ENCODE data around the gene SMC1A. TPM values are rescaled to one million over a fixed set of nuclear protein-coding genes. Genes with fewer than 3 reads are reported as not detected.

Gene SMC1A
- polyA plus RNA-seq, 1 donor (not counting 4 experiments of a cell fraction or from before 2014, with no cell fraction given) = 24.2 TPM

GRCh38 chrX:53398216-53398615, 24.2 kb downstream of the SMC1A start:
- TF ChIP-seq CTCF (optimal IDR thresholded peaks at IDR 0.05 in 1 of 3, IDR thresholded peaks at IDR 0.05 in 1 of 3, conservative IDR thresholded peaks at IDR 0.05 in 1 of 3; ENCODE audit: extremely low read depth in 1 of 3, insufficient read depth in 2 of 3, low read length in 3 of 3) (no peak), EZH2 (IDR thresholded peaks at IDR 0.05; ENCODE audit: low read length) (no peak)
- Histone ChIP-seq H3K27me3 (ENCODE audit: control insufficient read depth, extremely low read depth, insufficient read depth, low read length) (no peaks in the 10 kb centered on the region), H3K9me3 (ENCODE audit: control insufficient read depth, low read depth, low read length) (no peaks in the 10 kb centered on the region), H2AFZ (ENCODE audit: control insufficient read depth, low read length) (no peak overlapping the region), H3K4me2 (ENCODE audit: control insufficient read depth, extremely low read depth, insufficient read depth, low read depth, low read length) (no peak overlapping the region), H3K9ac (ENCODE audit: control insufficient read depth, extremely low read depth, insufficient read depth, low read length) (no peak overlapping the region), H3K4me1 (ENCODE audit: control insufficient read depth, extremely low read depth, insufficient read depth, low read length) (no peaks in the 10 kb centered on the region), H3K9me1 (ENCODE audit: control insufficient read depth, extremely low read depth, insufficient read depth, low read length) (no peaks in the 10 kb centered on the region), H3K79me2 (ENCODE audit: control insufficient read depth, insufficient read depth, low read length) (no peaks in the 10 kb centered on the region), H3K27ac (ENCODE audit: control insufficient read depth, insufficient read depth, low read length) (no peak overlapping the region), H3K4me3 (ENCODE audit: control insufficient read depth in 2 of 3, extremely low read depth in 1 of 3, insufficient read depth in 2 of 3, low read depth in 1 of 3, low read length in 3 of 3) (no peak overlapping the region), H3K36me3 (ENCODE audit: control insufficient read depth in 2 of 2, extremely low read depth in 1 of 2, insufficient read depth in 2 of 2, low read length in 2 of 2) (peaks cover 8 to 21% of the 10 kb centered on the region in 2 experiments), H4K20me1 (ENCODE audit: control insufficient read depth, extremely low read depth, insufficient read depth, low read length) (no peaks in the 10 kb centered on the region)
- dilution Hi-C loops (cut with MboI; ENCODE audit: extremely low pct_ligation_motif_present, low sequenced_read_pairs) = no loop called here
- no peak for DNase-seq (ENCODE audit: low read depth, low spot score)
- no peak for FAIRE-seq

- H3K4me2 ChIP-seq (ENCODE audit: control insufficient read depth, extremely low read depth, insufficient read depth, low read depth, low read length) = no peak overlapping the region
- H3K4me1 ChIP-seq (ENCODE audit: control insufficient read depth, extremely low read depth, insufficient read depth, low read length) = no peaks in the 10 kb centered on the region
- no peaks in the 10 kb centered on the region for H3K9me1 ChIP-seq (ENCODE audit: control insufficient read depth, extremely low read depth, insufficient read depth, low read length)
- dilution Hi-C loops (cut with MboI; ENCODE audit: extremely low pct_ligation_motif_present, low sequenced_read_pairs) = no loop called here
- no peaks in the 10 kb centered on the region for H4K20me1 ChIP-seq (ENCODE audit: control insufficient read depth, extremely low read depth, insufficient read depth, low read length)
- H3K27me3 ChIP-seq (ENCODE audit: control insufficient read depth, extremely low read depth, insufficient read depth, low read length) = no peaks in the 10 kb centered on the region
- TF ChIP-seq CTCF (optimal IDR thresholded peaks at IDR 0.05 in 1 of 3, IDR thresholded peaks at IDR 0.05 in 1 of 3, conservative IDR thresholded peaks at IDR 0.05 in 1 of 3; ENCODE audit: extremely low read depth in 1 of 3, insufficient read depth in 2 of 3, low read length in 3 of 3) (no peak), EZH2 (IDR thresholded peaks at IDR 0.05; ENCODE audit: low read length) (no peak)
- H3K4me3 ChIP-seq (ENCODE audit: control insufficient read depth in 2 of 3, extremely low read depth in 1 of 3, insufficient read depth in 2 of 3, low read depth in 1 of 3, low read length in 3 of 3) = no peak overlapping the region
- H2AFZ ChIP-seq (ENCODE audit: control insufficient read depth, low read length) = no peak overlapping the region
- H3K27ac ChIP-seq (ENCODE audit: control insufficient read depth, insufficient read depth, low read length) = no peak overlapping the region
- DNase-seq (ENCODE audit: low read depth, low spot score) (no peak), FAIRE-seq (no peak)
- H3K9ac ChIP-seq (ENCODE audit: control insufficient read depth, extremely low read depth, insufficient read depth, low read length) = no peak overlapping the region
- H3K36me3 ChIP-seq (ENCODE audit: control insufficient read depth in 2 of 2, extremely low read depth in 1 of 2, insufficient read depth in 2 of 2, low read length in 2 of 2) = peaks cover 7 to 14% of the 10 kb centered on the region in 2 experiments
- H3K79me2 ChIP-seq (ENCODE audit: control insufficient read depth, insufficient read depth, low read length) = no peaks in the 10 kb centered on the region
- no peaks in the 10 kb centered on the region for H3K9me3 ChIP-seq (ENCODE audit: control insufficient read depth, low read depth, low read length)
Measured at GRCh38 chrX:53395605-53396298, 26.7 kb downstream of the SMC1A start.

All from keratinocyte (primary cell).